ENCODE measurements around the gene TCEANC. TPM values are rescaled to one million over a fixed set of nuclear protein-coding genes. Genes with fewer than 3 reads are reported as not detected.
A peak's percentile ranks its signal among the peaks of the same experiment; 100 is the strongest.

Gene TCEANC
- total and polyA plus RNA-seq, 2 of the 4 experiments (the other 2 are of a cell fraction): 0.99 to 2.5 TPM

DNA sequence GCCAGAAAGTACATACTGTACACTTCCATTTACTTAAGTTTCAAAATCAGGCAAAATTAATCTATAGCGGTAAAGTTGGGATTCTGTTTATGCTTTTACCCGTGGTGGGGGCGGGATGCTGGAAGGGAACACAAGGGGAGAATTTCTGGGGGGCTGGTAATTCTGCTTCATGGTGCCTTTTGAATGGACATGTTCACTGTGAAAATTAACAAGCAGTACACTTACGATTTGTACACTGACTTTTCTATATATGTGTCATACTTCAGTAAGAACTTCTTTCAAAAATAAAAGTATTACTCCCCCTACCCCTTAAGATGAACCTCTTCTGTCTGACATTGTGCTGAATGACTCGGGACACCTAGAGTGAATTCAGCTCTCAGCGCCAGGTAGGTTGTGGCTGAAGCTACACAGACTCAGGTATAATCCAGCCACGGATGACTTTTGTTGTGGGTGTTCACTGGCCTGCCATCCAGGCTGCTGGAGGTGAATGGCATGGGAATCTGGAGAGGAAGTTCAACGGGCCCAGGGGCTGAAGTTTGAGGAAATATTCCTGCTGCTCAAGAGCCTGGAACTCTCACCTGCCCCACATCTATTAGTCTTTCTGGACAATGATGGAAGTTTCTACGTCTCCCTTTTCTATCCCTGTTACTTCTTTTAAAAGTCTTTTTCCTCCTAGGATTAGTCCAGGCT, 7.3 kb upstream of the TCEANC start:
- Histone ChIP-seq H3K79me1 (ENCODE audit: low read depth in 1 of 2, low read length in 2 of 2) (no peaks in the 10 kb centered on the region), H2BK120ac (ENCODE audit: low read depth, low read length) (peak overlapping the region; percentile 41; the same call in 1 of the 2 replicates), H2AFZ (replicated peaks; ENCODE audit: low read length, poor library complexity) (peak overlapping the region; percentile 58), H2BK5ac (ENCODE audit: low read depth, low read length, poor library complexity, severe bottlenecking) (no peak overlapping the region), H3K23ac (ENCODE audit: low read depth, low read length) (no peak overlapping the region), H3K36me3 (ENCODE audit: control insufficient read depth, insufficient read depth, low read length) (no peaks in the 10 kb centered on the region), H3K14ac (replicated peaks; ENCODE audit: low read depth, low read length) (no peak overlapping the region), H3K4me1 (ENCODE audit: control insufficient read depth, insufficient read depth, low read length) (peaks cover 6% of the 10 kb centered on the region; the same call in 1 of the 2 replicates), H3K27me3 (ENCODE audit: control insufficient read depth, insufficient read depth, low read length) (no peaks in the 10 kb centered on the region), H3K18ac (ENCODE audit: low read depth, low read length) (no peak overlapping the region), H2BK15ac (ENCODE audit: low read depth, low read length) (no peak overlapping the region), H4K91ac (ENCODE audit: insufficient read depth, low read depth, low read length) (no peak overlapping the region; the same call in 1 of the 2 replicates), H4K20me1 (ENCODE audit: insufficient read depth, low read length) (no peaks in the 10 kb centered on the region), H3K4ac (ENCODE audit: low read depth, low read length) (no peak overlapping the region), H3K9me1 (ENCODE audit: insufficient read depth, low read length) (no peaks in the 10 kb centered on the region), H3K27ac (ENCODE audit: insufficient read depth, low read length) (peak overlapping the region; percentile 31; the same call in 1 of the 2 replicates), H2AK9ac (replicated peaks; ENCODE audit: low read depth, low read length, poor library complexity) (no peak overlapping the region), H2BK20ac (ENCODE audit: low read depth, low read length) (no peak overlapping the region), H3K4me2 (ENCODE audit: low read depth, low read length) (no peak overlapping the region), H3K4me3 (ENCODE audit: insufficient read depth, low read depth, low read length) (no peak overlapping the region), H4K8ac (ENCODE audit: low read depth in 2 of 2, low read length in 2 of 2) (peak overlapping the region in 1 of 2 experiments; percentile 55; a peak in 2 of 4 replicates), H4K5ac (ENCODE audit: low read depth, low read length) (no peak overlapping the region), H3K56ac (ENCODE audit: extremely low read depth, insufficient read depth, low read length) (no peak overlapping the region), H3K9ac (ENCODE audit: low read depth, low read length) (no peak overlapping the region), H2AK5ac (ENCODE audit: low read depth, low read length) (no peak overlapping the region), H3K9me3 (ENCODE audit: control insufficient read depth, insufficient read depth, low read length) (no peaks in the 10 kb centered on the region)
- in situ Hi-C loops (cut with MboI; ENCODE audit: low sequenced_read_pairs) (loop anchor here (25.0 kb wide), 1 partner anchor 133 kb away; no protein-coding TSS in a partner anchor), dilution Hi-C loops (cut with HindIII; ENCODE audit: low sequenced_read_pairs, unreplicated experiment) (no loop called here), intact Hi-C loops (cut with micrococcal nuclease) (loop anchor here (1.0 to 10.0 kb wide), 4 partner anchors 123 to 831 kb away; no protein-coding TSS in a partner anchor)
- POLR2A ChIA-PET (ENCODE audit: unreplicated experiment): interaction anchor here (0.5 kb wide), 1 partner anchor 1855 kb away, joined by 3 read pairs; the partner anchor contains the start of gene BMX
- TF ChIP-seq NFE2L2 (IDR thresholded peaks at IDR 0.05; ENCODE audit: low read depth, low read length): no peak
- TF ChIP-seq, protein P1, sequence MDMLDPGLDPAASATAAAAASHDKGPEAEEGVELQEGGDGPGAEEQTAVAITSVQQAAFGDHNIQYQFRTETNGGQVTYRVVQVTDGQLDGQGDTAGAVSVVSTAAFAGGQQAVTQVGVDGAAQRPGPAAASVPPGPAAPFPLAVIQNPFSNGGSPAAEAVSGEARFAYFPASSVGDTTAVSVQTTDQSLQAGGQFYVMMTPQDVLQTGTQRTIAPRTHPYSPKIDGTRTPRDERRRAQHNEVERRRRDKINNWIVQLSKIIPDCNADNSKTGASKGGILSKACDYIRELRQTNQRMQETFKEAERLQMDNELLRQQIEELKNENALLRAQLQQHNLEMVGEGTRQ (IDR thresholded peaks at IDR 0.05; ENCODE audit: low read depth, low read length): no peak
- no peak for TF ChIP-seq RAD21 (IDR thresholded peaks at IDR 0.05; ENCODE audit: low read length)
- TF ChIP-seq BHLHE40 (IDR thresholded peaks at IDR 0.05; ENCODE audit: low read depth, low read length): no peak
- TF ChIP-seq, protein P2, sequence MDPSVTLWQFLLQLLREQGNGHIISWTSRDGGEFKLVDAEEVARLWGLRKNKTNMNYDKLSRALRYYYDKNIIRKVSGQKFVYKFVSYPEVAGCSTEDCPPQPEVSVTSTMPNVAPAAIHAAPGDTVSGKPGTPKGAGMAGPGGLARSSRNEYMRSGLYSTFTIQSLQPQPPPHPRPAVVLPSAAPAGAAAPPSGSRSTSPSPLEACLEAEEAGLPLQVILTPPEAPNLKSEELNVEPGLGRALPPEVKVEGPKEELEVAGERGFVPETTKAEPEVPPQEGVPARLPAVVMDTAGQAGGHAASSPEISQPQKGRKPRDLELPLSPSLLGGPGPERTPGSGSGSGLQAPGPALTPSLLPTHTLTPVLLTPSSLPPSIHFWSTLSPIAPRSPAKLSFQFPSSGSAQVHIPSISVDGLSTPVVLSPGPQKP (IDR thresholded peaks at IDR 0.05; ENCODE audit: borderline replicate concordance, low read depth, low read length): no peak
- no peak for TF ChIP-seq RCOR1 (IDR thresholded peaks at IDR 0.05; ENCODE audit: insufficient replicate concordance, low read length)
- DNase-seq: no peak
- CTCF ChIA-PET: interaction anchor here (0.9 to 2.3 kb wide), 10 partner anchors 11 to 172 kb away, joined by 3 to 24 read pairs (median 4); no protein-coding TSS in a partner anchor
- 60% methylated on average over 1 of the region's 9 CpGs; no CpG with 5 or more reads in 1 of the 2 experiments for WGBS, 2 experiments (ENCODE audit: extremely low coverage in 2 of 2, insufficient read length in 1 of 2)
- no TSS peak for BruUV-seq (replicated peaks)
- no peak for ATAC-seq (ENCODE audit: low read depth)
